GM12878 (cell line): ENCODE data around the gene TBC1D25. TPM values are rescaled to one million over a fixed set of nuclear protein-coding genes. Genes with fewer than 3 reads are reported as not detected.

Experiments used
- ATF2 ChIP-seq: IDR thresholded peaks from 2 replicates; pipeline ENCODE4 v1.6.1; 2012; ENCODE audit warnings: low read length, inconsistent platforms
- ATF7 ChIP-seq: fragments of 450-650 bp; IDR thresholded peaks from 2 replicates; pipeline ENCODE4 v1.6.1; 2016; ENCODE audit warnings: low read depth, mild to moderate bottlenecking
- CREB1 ChIP-seq: IDR thresholded peaks from 2 replicates; pipeline ENCODE4 v1.6.1; 2012; ENCODE audit warnings: low read depth, mild to moderate bottlenecking, inconsistent platforms
- CTCF ChIP-seq, 3 experiments: IDR thresholded peaks in 2 of 3; conservative IDR thresholded peaks in 1 of 3; 2 replicates each; pipeline ENCODE4 v1.5.1; 2011; ENCODE audit warnings: low read depth in 3 of 3, low read length in 3 of 3, mild to moderate bottlenecking in 3 of 3, control low read depth in 2 of 3, moderate library complexity in 2 of 3, inconsistent platforms in 1 of 3, mixed read lengths in 1 of 3; ENCODE audit not compliant: control insufficient read depth in 2 of 3, insufficient read depth in 1 of 3; ENCODE audit errors: extremely low read depth in 1 of 3
- ELK1 ChIP-seq: IDR thresholded peaks from 2 replicates; pipeline ENCODE4 v1.6.1; 2012; ENCODE audit warnings: low read depth, low read length, improper control_type of control experiment
- HDGF ChIP-seq: fragments of 450-650 bp; IDR thresholded peaks from 2 replicates; pipeline ENCODE4 v1.6.1; 2016; ENCODE audit warnings: antibody characterized with exemption
- HSF1 ChIP-seq: fragments of 150-350 bp; IDR thresholded peaks from 2 replicates; pipeline ENCODE4 v1.6.1; 2014; ENCODE audit warnings: mild to moderate bottlenecking, low read depth, low read length
- TARDBP ChIP-seq: IDR thresholded peaks from 2 replicates; pipeline ENCODE4 v1.6.1; 2016; ENCODE audit warnings: borderline replicate concordance
- polyA plus RNA-seq, 11 experiments: library from polyadenylated mRNA; depleted of rRNA in 4 of 11; unstranded in 6 of 11; stranded (reverse) in 5 of 11; fragments of >200 nt; fragmentation: Nextera tagmentation in 4 of 11; fragmentation: Illumina TruSeq in 1 of 11; extraction: Ambion mirVana in 4 of 11; extraction: Trizol in 1 of 11; gene quantifications; 1 replicate in 1 of 11; 2 replicates in 10 of 11; pipeline versions ENCODE4 v1.2.1 to v1.2.3, GENCODE V29; 2011 to 2016; ENCODE audit warnings: inconsistent platforms in 2 of 11, missing spikeins in 2 of 11, low read depth in 1 of 11
- total RNA-seq, 4 experiments: library from RNA; depleted of rRNA in 3 of 4; stranded (reverse); fragments of >200 nt in 3 of 4; fragmentation: Illumina TruSeq in 1 of 4; extraction: Trizol in 1 of 4; gene quantifications; 2 replicates each; pipeline versions ENCODE4 v1.2.1 to v1.2.3, GENCODE V29; 2013 to 2021

Gene TBC1D25
- total and polyA plus RNA-seq, 10 of the 15 experiments (the other 5 are each of a cell fraction or from before 2014, with no cell fraction given) = 0.79 to 17.3 (median 10.0) TPM

GRCh38 chrX:48516285-48516684, 23.2 kb upstream of the TBC1D25 start (continued):
- TF ChIP-seq HSF1 = no peak
- TF ChIP-seq CREB1 = no peak
- TF ChIP-seq TARDBP = no peak
- TF ChIP-seq ATF2 = no peak
- TF ChIP-seq ELK1 = no peak
- no peak for TF ChIP-seq CTCF (IDR thresholded peaks at IDR 0.05 in 2 of 3, conservative IDR thresholded peaks at IDR 0.05 in 1 of 3; ENCODE audit: control insufficient read depth in 2 of 3, extremely low read depth in 1 of 3, insufficient read depth in 1 of 3, low read depth in 3 of 3, low read length in 3 of 3)
- TF ChIP-seq HDGF = no peak
- TF ChIP-seq ATF7 = no peak
